OCI-LY1 (cell line): ENCODE results near the gene IRAK1.

ENCODE experiments used
- CTCF ChIP-seq: fragments of 200-600 bp; sonication (generic), shearing (Covaris generic); IDR thresholded peaks from 2 replicates; pipeline ENCODE4 v1.5.1; 2017; ENCODE audit warnings: mild to moderate bottlenecking, antibody characterized with exemption, low read length, moderate library complexity, mixed read lengths
- EZH2 ChIP-seq: fragments of 200-600 bp; sonication (generic), shearing (Covaris generic); IDR thresholded peaks from 2 replicates; pipeline ENCODE4 v1.8.0; 2017; ENCODE audit warnings: borderline replicate concordance, mixed run types, mild to moderate bottlenecking, antibody characterized with exemption, low read length, moderate library complexity, mixed read lengths

DNA sequence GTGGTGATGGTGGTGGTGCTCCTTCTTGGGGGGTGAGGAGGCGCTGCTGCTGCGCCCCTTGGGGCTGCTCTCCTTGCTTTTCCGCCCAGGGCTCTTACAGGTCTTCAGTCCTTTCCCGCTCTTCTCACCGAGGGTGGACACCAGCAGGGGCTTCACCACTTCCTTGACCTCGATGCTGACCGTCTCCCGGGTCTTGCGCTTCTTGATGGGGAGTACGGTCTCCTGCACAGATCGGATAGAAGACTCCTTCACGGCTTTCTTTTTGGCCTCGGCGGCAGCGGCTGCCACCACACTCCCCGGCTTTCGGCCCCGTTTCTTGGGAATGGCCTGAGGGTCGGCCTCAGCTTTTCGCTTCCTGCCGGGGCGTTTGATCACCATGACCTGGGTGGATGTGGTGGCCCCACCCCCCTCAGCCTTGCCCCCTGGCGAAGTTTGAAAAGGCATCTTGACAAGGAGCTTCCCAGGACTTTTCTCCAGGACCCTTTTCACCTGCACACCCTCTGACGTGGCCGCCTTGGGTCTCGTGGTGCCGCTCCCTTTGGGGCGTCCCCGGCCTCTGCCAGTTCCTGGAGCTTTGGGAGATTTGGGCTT, 11.1 kb upstream of the IRAK1 start:
- no peak for TF ChIP-seq CTCF
- no peak for TF ChIP-seq EZH2
